Retinal pigment epithelial cell (primary cell): ENCODE results near the gene GCNT3.

Source experiments
- DNase-seq: peaks from one replicate; pipeline ENCODE4 v3.0.0-alpha.2; 2010; ENCODE audit warnings: low read depth
- H3K4me3 ChIP-seq: 2 replicates; pipeline ENCODE4 v1.5.1; 2011; ENCODE audit warnings: mild to moderate bottlenecking, low read length, control low read depth, moderate library complexity
- CTCF ChIP-seq: conservative IDR thresholded peaks from 2 replicates; pipeline ENCODE4 v1.5.1; 2011; ENCODE audit warnings: low read depth, low read length, control low read depth, inconsistent platforms

Gene GCNT3

GRCh38 chr15:59657635-59658125 lies 46.1 kb downstream of the GCNT3 start:
- peak overlapping the region; percentile 35 for H3K4me3 ChIP-seq
- TF ChIP-seq CTCF, result no peak
- DNase-seq, result no peak

GRCh38 chr15:59659366-59659765 lies 47.8 kb downstream of the GCNT3 start:
- no peak for DNase-seq

GRCh38 chr15:59662260-59662659 lies 50.7 kb downstream of the GCNT3 start:
- no peak for DNase-seq
- no peak for TF ChIP-seq CTCF
- H3K4me3 ChIP-seq, result no peak overlapping the region

More at GRCh38 chr15:59659366-59659765, 47.8 kb downstream of the GCNT3 start:
- H3K4me3 ChIP-seq, result no peak overlapping the region
- no peak for TF ChIP-seq CTCF

GRCh38 chr15:59668556-59668955 lies 57.0 kb downstream of the GCNT3 start:
- H3K4me3 ChIP-seq, result no peak overlapping the region
- TF ChIP-seq CTCF, result no peak
- no peak for DNase-seq
